ENCODE results near the gene AGAP9.
"Not testable (repeated sequence)": the region's sequence is repeated elsewhere in the genome, so short reads cannot be mapped to it uniquely, and the experiment has no call there.

Gene AGAP9

GRCh38 chr10:47555334-47555733 lies 31.9 kb upstream of the AGAP9 start:
- H3K9ac ChIP-seq (ENCODE audit: low read length); H3K36me3 ChIP-seq (ENCODE audit: control insufficient read depth, insufficient read depth, low read length, severe bottlenecking); DNase-seq (ENCODE audit: low read depth); H3K4me1 ChIP-seq (ENCODE audit: control insufficient read depth, insufficient read depth, low read length); H3K9me3 ChIP-seq (ENCODE audit: control insufficient read depth, low read length); H3K27me3 ChIP-seq (replicated peaks; ENCODE audit: control insufficient read depth, insufficient read depth, low read length); H3K4me3 ChIP-seq (ENCODE audit: low read length): not testable (repeated sequence)

GRCh38 chr10:47554552-47554951 lies 31.1 kb upstream of the AGAP9 start:
- not testable (repeated sequence) for H3K4me3 ChIP-seq (ENCODE audit: low read length); DNase-seq (ENCODE audit: low read depth); H3K9ac ChIP-seq (ENCODE audit: low read length); H3K9me3 ChIP-seq (ENCODE audit: control insufficient read depth, low read length); H3K4me1 ChIP-seq (ENCODE audit: control insufficient read depth, insufficient read depth, low read length); H3K36me3 ChIP-seq (ENCODE audit: control insufficient read depth, insufficient read depth, low read length, severe bottlenecking); H3K27me3 ChIP-seq (replicated peaks; ENCODE audit: control insufficient read depth, insufficient read depth, low read length)

GRCh38 chr10:47553860-47554247 lies 30.4 kb upstream of the AGAP9 start:
- H3K27me3 ChIP-seq (replicated peaks; ENCODE audit: control insufficient read depth, insufficient read depth, low read length); H3K9me3 ChIP-seq (ENCODE audit: control insufficient read depth, low read length); H3K36me3 ChIP-seq (ENCODE audit: control insufficient read depth, insufficient read depth, low read length, severe bottlenecking); DNase-seq (ENCODE audit: low read depth); H3K4me1 ChIP-seq (ENCODE audit: control insufficient read depth, insufficient read depth, low read length): not testable (repeated sequence)
- Histone ChIP-seq H3K9ac (ENCODE audit: low read length) (peak overlapping the region; percentile 93), H3K4me3 (ENCODE audit: low read length) (peak overlapping the region; percentile 91)

GRCh38 chr10:47553214-47553859 lies 29.9 kb upstream of the AGAP9 start:
- not testable (repeated sequence) for H3K4me1 ChIP-seq (ENCODE audit: control insufficient read depth, insufficient read depth, low read length); H3K9me3 ChIP-seq (ENCODE audit: control insufficient read depth, low read length); H3K36me3 ChIP-seq (ENCODE audit: control insufficient read depth, insufficient read depth, low read length, severe bottlenecking); H3K27me3 ChIP-seq (replicated peaks; ENCODE audit: control insufficient read depth, insufficient read depth, low read length)
- peak overlapping the region; percentile 91 for H3K4me3 ChIP-seq (ENCODE audit: low read length)
- peak overlapping the region; percentile 93 for H3K9ac ChIP-seq (ENCODE audit: low read length)
- DNase-seq (ENCODE audit: low read depth): peak; percentile 84

- peak overlapping the region; percentile 93 for H3K9ac ChIP-seq (ENCODE audit: low read length)
- H3K9me3 ChIP-seq (ENCODE audit: control insufficient read depth, low read length); H3K36me3 ChIP-seq (ENCODE audit: control insufficient read depth, insufficient read depth, low read length, severe bottlenecking); H3K27me3 ChIP-seq (replicated peaks; ENCODE audit: control insufficient read depth, insufficient read depth, low read length); H3K4me1 ChIP-seq (ENCODE audit: control insufficient read depth, insufficient read depth, low read length): not testable (repeated sequence)
- peak; percentile 81 for DNase-seq (ENCODE audit: low read depth)
- H3K4me3 ChIP-seq (ENCODE audit: low read length): peak overlapping the region; percentile 91
These were observed 29.3 kb upstream of the AGAP9 start for GRCh38 chr10:47552719-47553118.

- not testable (repeated sequence) for H3K4me3 ChIP-seq (ENCODE audit: low read length); H3K9me3 ChIP-seq (ENCODE audit: control insufficient read depth, low read length); H3K9ac ChIP-seq (ENCODE audit: low read length); H3K4me1 ChIP-seq (ENCODE audit: control insufficient read depth, insufficient read depth, low read length); DNase-seq (ENCODE audit: low read depth); H3K36me3 ChIP-seq (ENCODE audit: control insufficient read depth, insufficient read depth, low read length, severe bottlenecking); H3K27me3 ChIP-seq (replicated peaks; ENCODE audit: control insufficient read depth, insufficient read depth, low read length)
These were observed 23.8 kb upstream of the AGAP9 start for GRCh38 chr10:47547286-47547685.

GRCh38 chr10:47536430-47536829 lies 13.0 kb upstream of the AGAP9 start:
- DNase-seq (ENCODE audit: low read depth); H3K4me3 ChIP-seq (ENCODE audit: low read length); H3K27me3 ChIP-seq (replicated peaks; ENCODE audit: control insufficient read depth, insufficient read depth, low read length); H3K36me3 ChIP-seq (ENCODE audit: control insufficient read depth, insufficient read depth, low read length, severe bottlenecking); H3K9me3 ChIP-seq (ENCODE audit: control insufficient read depth, low read length); H3K9ac ChIP-seq (ENCODE audit: low read length); H3K4me1 ChIP-seq (ENCODE audit: control insufficient read depth, insufficient read depth, low read length): not testable (repeated sequence)

GRCh38 chr10:47502313-47502712 lies 21.1 kb downstream of the AGAP9 start:
- H3K4me3 ChIP-seq (ENCODE audit: low read length); H3K27me3 ChIP-seq (replicated peaks; ENCODE audit: control insufficient read depth, insufficient read depth, low read length); H3K36me3 ChIP-seq (ENCODE audit: control insufficient read depth, insufficient read depth, low read length, severe bottlenecking); H3K4me1 ChIP-seq (ENCODE audit: control insufficient read depth, insufficient read depth, low read length); H3K9ac ChIP-seq (ENCODE audit: low read length); H3K9me3 ChIP-seq (ENCODE audit: control insufficient read depth, low read length); DNase-seq (ENCODE audit: low read depth): not testable (repeated sequence)

GRCh38 chr10:47494226-47494625 lies 29.2 kb downstream of the AGAP9 start:
- not testable (repeated sequence) for H3K4me1 ChIP-seq (ENCODE audit: control insufficient read depth, insufficient read depth, low read length); H3K36me3 ChIP-seq (ENCODE audit: control insufficient read depth, insufficient read depth, low read length, severe bottlenecking); H3K4me3 ChIP-seq (ENCODE audit: low read length); H3K27me3 ChIP-seq (replicated peaks; ENCODE audit: control insufficient read depth, insufficient read depth, low read length); DNase-seq (ENCODE audit: low read depth); H3K9me3 ChIP-seq (ENCODE audit: control insufficient read depth, low read length); H3K9ac ChIP-seq (ENCODE audit: low read length)

GRCh38 chr10:47491600-47491999 lies 31.8 kb downstream of the AGAP9 start, which contains the start of gene FAM25G:
Gene FAM25G, minus strand, starts transcription at chr10:47491700. Its CDS starts 26 bp downstream, at chr10:47491674.
- not testable (repeated sequence) for H3K9me3 ChIP-seq (ENCODE audit: control insufficient read depth, low read length); H3K9ac ChIP-seq (ENCODE audit: low read length); H3K4me3 ChIP-seq (ENCODE audit: low read length); H3K36me3 ChIP-seq (ENCODE audit: control insufficient read depth, insufficient read depth, low read length, severe bottlenecking); H3K4me1 ChIP-seq (ENCODE audit: control insufficient read depth, insufficient read depth, low read length); H3K27me3 ChIP-seq (replicated peaks; ENCODE audit: control insufficient read depth, insufficient read depth, low read length); DNase-seq (ENCODE audit: low read depth)

- not testable (repeated sequence) for H3K9ac ChIP-seq (ENCODE audit: low read length); H3K27me3 ChIP-seq (replicated peaks; ENCODE audit: control insufficient read depth, insufficient read depth, low read length); H3K9me3 ChIP-seq (ENCODE audit: control insufficient read depth, low read length); DNase-seq (ENCODE audit: low read depth); H3K36me3 ChIP-seq (ENCODE audit: control insufficient read depth, insufficient read depth, low read length, severe bottlenecking); H3K4me1 ChIP-seq (ENCODE audit: control insufficient read depth, insufficient read depth, low read length); H3K4me3 ChIP-seq (ENCODE audit: low read length)
These were observed 33.8 kb downstream of the AGAP9 start for GRCh38 chr10:47489630-47490029.

GRCh38 chr10:47485943-47486342 lies 37.5 kb downstream of the AGAP9 start:
- not testable (repeated sequence) for H3K9me3 ChIP-seq (ENCODE audit: control insufficient read depth, low read length); H3K4me1 ChIP-seq (ENCODE audit: control insufficient read depth, insufficient read depth, low read length); H3K27me3 ChIP-seq (replicated peaks; ENCODE audit: control insufficient read depth, insufficient read depth, low read length); H3K9ac ChIP-seq (ENCODE audit: low read length); H3K4me3 ChIP-seq (ENCODE audit: low read length); H3K36me3 ChIP-seq (ENCODE audit: control insufficient read depth, insufficient read depth, low read length, severe bottlenecking)
- peak; percentile 51 for DNase-seq (ENCODE audit: low read depth)
